NCI-H345 treated with DMSO at 0.1 percent for 48 hours (cell line): ENCODE measurements around the gene PTX4.

Source experiments
- DNase-seq: peaks from one replicate; lab custom pipeline; 2025; ENCODE audit not compliant: unreplicated experiment; lab: John Stamatoyannopoulos, UW

Gene PTX4, protein sequence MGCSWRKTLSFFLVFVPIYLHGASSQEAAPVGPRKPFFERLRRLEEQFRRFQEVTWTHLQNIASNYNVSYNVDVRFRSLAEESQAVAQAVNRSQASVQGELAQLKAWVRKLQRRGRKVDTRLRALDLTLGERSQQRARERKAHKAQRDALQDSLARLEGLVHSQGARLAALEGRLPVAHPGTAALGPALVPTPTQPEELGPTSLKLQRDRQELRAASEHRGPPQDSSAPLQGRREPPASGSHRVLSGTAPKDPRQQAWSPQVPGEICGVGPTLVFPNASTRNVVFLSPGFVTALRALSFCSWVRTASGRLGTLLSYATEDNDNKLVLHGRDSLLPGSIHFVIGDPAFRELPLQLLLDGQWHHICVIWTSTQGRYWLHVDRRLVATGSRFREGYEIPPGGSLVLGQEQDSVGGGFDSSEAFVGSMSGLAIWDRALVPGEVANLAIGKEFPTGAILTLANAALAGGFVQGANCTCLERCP

DNA sequence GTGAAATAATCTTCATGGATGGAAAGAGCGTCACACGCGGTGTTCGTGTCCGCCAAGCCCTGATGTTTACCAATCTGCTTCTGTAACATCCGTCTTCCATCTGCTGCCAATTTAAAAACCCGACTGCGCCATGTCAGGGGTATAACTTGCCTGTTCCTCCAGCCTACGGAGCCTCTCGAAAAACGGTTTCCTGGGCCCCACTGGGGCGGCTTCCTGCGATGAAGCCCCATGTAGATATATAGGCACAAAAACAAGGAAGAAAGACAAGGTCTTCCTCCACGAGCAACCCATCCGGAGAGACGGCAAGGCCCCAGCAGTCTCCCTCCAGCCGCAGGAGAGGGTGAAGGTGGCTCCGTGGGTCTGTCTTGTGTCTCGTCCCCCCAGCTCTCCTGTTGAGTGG, at the start of gene PTX4:
TSS of gene PTX4 (minus strand) at position 326 of the 400 bp plus-strand sequence. CDS start at position 291, 35 bp downstream.
- no peak for DNase-seq

DNA sequence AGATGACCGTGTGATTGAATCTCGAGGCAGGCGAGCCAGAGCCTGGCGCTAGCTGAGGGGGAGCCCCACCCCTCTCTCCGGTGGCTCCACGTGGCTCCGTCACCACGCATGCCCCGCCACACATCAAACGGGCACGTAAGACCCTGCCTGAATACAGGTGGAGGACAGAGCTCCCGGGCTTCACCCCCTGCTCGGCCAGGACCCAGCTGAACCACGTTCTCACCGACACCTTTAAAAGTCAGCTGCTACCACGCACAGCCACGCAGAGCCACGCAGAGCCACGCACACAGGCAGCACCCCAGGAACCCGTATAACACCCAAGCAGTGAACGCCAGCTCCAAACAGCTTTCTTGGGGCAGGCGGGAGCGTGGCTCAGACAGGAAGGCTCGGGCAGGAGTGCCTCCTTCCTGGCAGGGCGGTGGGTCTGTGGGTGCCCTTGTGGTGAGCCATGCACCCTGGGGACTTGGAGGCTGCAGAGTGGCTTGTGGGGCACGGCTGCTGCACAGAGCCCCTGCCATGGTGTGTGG, 49.1 kb upstream of the PTX4 start:
- no peak for DNase-seq

DNA sequence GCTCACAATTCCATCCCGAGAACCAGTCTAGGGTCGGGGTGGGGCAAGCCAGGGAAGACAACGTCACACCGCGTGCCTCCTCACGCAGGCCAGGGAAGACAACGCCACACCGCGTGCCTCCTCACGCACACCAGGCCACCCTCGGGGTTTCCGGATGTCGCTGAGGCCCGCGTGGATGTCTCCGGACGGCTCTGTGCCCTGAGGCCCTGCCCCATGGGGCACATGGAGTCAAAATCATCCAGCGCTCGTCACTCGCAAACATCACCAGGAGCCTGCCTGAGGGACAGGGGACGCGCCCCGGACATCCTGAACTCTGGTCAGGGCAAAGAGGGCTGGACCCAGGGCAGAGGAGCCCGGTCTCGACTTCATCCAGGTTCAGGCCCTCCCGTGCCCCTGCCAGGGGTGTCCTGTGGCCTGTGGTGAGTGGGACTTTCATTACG, 48.4 kb upstream of the PTX4 start:
- no peak for DNase-seq

DNA sequence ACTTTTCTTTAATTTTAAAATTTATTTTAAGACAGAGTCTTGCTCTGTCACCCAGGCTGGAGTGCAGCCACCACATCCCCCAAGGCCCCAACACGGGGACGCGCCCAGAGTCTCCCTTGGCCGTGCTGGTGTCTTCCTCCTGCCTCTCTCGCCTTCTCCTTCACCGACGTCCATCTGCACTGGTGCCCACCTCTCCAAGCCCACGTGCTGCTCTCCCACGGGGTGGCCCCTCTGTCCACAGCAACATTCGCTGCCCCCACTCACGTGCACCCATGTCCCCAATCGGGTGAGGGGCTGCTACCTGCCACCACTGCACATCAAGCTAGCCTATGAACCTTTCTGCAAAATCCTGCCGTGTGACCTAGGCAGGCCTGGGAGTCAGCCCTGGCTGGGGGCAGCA, 47.9 kb upstream of the PTX4 start:
- no peak for DNase-seq

DNA sequence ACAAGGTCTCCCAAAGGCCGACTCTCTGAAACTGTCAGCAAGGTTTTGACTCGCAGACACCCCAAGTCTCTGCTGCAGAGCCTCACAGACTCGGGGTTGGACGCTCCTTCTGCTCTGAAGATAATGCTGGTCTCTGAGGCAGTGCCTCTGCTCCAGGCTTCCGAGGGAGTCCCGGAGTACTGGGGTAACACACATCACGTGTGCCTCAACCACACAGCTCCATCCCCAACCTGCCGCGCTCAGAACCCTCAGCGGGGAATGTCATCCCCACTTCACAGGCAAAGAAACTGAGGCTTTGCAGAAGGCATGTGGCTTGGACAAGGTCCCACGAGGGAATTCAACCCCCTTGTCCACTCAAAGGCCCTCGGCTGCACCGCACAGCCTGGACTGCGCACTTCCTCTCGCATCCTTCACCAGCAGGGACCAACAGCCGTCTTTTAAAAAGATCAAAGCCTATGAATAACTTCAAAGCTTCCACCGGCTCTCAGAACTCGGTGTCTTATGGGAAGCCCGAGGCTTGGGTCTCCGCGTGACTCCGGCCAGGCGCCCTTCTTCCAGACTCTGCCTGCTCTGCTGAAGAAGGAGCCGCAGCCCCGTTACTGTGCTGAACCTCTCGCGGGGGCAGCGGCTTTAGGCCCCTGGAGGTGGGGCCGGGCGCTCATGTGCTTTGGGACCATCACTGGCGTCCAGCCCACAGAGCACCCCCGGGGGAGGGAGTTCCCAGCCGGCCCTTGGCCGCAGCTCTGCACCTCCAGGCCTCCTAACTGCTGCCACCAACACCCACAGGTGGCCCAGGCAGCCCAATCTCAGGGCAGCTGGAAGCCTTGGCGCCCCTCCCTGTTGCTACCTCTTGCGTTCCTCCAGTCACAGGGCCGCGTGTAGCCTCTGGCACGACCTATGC, 46.9 kb upstream of the PTX4 start:
- DNase-seq: no peak

DNA sequence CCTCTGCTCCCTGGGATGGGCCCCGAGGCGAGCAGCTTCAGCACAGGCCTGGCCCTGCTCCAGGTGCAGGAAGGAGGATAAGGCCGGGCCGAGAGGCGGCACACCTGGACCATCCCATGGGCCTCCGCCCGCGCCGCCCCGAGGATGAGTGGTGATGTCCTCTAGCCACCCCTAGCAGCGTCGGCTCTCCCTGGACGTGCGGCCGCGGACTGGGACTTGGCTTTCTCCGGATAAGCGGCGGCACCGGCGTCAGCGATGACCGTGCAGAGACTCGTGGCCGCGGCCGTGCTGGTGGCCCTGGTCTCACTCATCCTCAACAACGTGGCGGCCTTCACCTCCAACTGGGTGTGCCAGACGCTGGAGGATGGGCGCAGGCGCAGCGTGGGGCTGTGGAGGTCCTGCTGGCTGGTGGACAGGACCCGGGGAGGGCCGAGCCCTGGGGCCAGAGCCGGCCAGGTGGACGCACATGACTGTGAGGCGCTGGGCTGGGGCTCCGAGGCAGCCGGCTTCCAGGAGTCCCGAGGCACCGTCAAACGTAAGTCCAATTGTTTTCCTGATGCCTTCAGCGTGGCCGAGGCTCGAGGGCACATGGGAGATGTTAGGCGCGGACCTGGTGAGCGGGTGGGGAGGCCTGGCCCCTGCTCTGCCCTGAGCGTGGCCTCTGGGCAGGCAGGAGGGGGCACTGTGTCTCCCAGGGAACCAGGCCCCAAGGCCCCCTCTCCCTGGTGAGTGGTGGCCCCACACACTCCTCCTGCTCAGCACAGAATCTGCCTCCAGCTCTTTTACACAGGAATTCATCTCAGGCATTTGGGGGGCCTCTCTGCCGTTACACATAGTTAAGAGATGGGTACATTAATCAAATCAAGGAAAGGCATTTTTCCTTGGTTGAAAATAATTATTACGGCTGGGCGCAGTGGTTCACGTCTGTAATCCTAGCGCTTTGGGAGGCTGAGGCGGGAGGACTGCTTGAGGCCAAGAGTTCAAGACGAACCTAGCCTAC, 45.6 kb upstream of the PTX4 start:
- no peak for DNase-seq

DNA sequence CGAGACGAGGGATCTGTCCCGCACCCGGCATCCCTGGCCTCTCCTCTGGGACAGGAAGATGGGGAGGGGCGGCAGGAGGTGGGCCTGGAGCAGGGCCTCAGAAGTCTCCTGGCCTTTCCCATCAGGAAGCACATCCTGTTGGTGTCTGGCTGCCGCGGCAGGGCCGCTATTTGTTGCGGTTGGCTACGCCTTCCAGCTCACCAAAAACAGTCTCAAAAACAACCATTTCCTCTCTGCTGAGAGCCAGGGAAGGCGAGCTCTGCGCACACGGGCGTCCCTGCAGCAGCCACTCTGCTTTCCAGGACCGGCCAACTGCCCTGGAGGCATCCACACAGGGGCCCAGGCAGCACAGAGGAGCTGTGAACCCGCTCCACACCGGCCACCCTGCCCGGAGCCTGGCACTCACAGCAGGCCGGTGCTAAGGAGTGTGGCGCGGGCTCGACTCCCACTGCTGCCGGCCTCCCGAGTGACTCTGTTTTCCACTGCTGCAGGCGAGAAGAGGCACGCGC, 44.8 kb upstream of the PTX4 start, which contains the start of gene TMEM204:
TSS of gene TMEM204 (plus strand) at position 224 of the 509 bp plus-strand sequence. CDS start 610 bp downstream, outside the sequence.
- DNase-seq: no peak

DNA sequence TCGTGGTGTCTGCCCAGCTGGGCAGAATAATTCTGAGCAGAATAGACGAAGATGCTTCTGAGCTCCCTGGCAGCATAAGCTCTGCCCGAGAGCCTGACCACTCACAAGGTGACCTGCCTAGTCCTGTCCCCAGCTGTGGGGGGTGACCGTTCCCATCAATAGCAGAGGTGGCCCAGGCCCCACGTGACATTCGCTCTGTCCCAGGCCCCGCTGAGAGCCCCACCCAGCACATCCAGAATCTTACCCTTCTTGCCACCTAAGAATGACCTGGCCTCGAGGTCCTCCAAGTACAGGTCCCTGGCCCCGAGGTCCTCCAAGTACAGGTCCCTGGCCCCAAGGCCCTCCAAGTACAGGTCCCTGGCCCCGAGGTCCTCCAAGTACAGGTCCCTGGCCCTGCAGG, 44.0 kb upstream of the PTX4 start:
- DNase-seq: no peak

DNA sequence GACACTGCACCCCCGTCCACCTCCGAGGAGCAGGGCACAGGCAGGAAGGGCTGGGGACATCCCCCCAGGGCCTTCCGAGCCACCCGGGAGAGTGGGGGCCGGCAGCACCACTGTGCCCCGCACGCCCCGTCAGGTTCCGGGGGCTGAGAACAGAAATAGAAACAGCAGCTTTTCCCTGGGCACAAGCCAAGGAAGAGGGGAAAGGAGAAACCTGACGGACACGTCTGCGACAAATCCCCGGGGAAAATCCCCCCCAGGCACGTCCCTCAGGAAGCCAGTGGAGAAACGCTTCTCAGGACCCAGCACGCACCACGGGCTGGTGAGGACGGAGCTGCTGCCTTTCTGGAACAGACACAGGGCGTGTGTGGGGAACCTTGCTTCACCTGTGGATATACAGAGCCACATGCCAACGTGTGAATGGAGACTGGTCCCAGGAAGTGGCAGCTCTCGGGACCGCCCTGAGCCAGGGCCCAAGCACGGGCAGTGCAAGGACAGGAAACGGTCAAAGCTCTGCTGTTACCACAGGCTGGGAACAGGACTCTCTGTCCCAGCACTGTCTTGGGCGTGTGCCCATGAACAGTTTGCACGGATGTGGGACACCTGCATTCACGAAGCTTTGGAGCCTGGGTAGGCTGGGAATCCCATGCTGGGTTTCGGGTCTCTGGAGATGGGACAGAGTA, 43.5 kb upstream of the PTX4 start:
- DNase-seq: no peak

DNA sequence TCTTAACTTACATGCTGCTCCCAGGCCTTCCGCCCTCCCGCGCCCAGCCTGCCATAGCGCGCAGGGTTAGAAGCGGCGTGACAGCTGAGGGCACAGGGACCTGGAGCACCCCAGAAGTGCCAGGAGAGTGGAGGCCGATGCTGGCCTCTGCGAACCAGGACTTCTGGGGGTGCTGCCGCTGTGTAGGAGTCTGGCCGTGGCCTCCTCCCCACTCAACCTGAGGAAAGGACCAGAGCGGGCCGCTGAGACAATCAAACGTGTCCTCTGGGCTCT, 42.8 kb upstream of the PTX4 start:
- DNase-seq: no peak

DNA sequence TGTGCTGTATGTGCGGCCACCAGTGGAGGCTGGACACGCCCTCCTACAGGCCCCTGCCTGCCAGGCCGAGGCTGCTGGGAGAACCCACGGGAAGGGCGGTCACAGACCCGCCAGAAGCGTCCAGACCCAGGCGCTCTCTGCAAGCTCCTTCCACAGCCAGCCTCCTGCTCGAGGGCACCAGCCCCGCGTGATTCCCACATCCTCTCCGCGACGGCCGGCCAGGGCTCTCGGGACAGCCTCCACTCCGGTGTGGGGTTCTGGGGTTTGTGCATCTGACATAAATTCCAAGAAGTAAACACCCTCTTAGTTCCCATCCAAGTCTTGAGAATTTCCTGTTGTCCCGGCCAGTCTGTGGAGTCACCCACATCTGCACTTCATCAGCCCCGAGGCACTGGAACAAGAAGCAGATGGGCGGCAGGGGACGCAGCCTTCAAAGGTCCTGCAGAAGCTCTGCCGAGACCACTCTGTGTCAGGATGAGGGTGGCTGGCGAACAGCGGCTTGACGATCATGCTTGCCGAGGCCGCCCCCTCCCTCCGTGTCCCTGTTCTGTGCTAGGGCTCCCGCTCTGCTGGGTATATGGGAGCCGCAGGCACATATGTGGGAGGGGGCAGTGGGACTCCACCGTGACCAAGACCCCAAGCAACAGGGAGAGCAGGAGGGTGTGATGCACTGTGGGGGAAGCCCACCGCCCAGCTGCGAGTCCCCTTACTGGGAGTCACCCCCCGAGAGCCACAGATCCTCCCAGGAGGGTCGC, 42.3 kb upstream of the PTX4 start:
- no peak for DNase-seq

DNA sequence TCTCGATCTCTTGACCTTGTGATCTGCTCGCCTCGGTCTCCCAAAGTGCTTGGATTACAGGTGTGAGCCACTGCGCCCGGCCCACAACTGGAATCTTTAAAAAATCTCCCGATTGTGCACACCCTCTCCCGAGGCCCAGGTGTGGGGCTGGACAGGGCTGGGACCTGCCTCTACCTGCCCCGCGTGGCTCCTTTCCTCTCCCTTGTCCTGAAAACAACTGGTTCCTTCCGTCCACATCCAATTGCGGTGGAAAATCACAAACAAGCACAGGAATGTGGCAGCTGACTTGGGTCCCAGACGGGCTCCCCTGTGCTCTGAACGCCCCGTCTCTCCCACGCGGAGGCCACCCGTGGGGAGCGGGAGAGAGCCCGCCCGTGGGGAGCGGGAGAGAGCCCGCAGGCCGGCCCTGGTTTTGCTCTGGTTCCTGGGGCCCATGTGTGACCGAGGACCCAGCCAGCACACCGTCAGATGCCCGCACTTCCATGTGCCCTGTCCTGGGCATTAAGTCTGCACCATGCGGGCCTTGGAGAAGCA, 41.7 kb upstream of the PTX4 start:
- no peak for DNase-seq

DNA sequence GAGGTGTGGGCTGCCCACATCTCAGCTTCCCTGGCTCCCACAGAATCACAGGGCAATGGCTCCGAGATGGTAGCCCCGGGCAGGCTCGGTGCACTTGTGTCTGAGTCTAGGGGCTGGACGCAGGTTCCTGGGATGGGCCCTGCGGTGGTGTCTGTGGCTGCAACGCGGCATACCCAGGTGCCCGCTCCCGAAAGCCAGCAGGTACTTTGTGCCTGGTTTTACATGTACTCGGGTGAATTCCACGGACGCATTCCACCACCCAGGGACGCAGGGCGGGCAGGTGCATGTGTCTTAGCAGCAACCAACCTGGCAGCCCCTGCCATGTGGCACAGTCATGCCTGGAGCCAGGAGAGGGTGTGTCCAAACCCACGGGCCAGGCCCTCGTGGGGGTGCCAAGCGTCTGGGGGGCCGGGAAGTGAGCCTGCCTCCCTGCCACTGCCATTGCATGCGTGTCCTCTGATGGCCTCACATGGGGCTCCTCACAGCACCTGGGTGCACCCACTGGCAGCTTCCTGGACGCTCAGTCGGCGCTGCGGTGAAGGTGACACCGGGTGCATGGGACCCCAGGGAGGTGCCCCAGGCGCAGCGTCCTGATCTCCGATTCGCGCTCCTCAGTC, 40.3 kb upstream of the PTX4 start:
- DNase-seq: no peak

DNA sequence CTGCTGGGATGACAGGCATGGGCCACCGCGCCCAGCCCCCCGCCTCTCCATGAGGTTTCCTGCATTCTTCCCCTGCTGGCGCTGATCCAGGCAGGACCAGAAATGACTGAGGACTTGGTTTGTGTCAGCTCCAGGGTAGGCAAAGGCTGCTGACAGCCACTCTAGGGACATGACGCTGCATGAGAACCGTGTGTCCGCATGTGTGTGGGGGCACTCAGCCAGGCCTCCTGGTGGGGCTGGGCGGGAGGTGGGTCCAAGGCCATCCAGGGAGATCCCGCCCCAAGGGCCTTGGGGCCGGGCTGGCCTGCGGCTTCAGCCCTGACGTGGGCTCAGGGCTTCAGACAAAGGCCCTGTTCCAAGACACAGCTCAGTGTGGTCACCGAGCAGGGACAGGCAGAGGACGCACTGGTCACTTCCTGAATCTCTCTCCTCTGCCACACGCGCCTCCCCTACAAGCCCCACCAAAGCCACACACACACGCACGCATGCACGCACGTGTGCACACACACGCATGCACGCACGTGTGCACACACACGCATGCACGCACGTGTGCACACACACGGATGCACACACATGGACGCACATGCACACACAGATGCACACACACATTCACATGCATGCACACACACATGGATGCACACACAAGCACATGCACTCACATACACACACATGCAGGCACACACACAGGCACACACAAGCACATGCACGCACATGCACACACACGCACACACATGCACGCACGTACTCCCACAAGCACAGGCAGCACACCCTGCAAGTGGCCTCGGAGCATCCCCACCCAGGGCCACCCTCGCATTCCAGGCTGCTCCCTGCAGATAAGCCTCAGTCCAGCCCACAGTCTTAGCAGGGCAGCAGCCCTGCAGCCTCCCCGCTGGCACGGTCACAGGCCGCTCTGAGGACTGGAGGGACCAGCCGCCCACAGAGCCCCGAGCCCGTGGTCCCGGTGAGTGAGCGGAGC, 39.4 kb upstream of the PTX4 start:
- no peak for DNase-seq

DNA sequence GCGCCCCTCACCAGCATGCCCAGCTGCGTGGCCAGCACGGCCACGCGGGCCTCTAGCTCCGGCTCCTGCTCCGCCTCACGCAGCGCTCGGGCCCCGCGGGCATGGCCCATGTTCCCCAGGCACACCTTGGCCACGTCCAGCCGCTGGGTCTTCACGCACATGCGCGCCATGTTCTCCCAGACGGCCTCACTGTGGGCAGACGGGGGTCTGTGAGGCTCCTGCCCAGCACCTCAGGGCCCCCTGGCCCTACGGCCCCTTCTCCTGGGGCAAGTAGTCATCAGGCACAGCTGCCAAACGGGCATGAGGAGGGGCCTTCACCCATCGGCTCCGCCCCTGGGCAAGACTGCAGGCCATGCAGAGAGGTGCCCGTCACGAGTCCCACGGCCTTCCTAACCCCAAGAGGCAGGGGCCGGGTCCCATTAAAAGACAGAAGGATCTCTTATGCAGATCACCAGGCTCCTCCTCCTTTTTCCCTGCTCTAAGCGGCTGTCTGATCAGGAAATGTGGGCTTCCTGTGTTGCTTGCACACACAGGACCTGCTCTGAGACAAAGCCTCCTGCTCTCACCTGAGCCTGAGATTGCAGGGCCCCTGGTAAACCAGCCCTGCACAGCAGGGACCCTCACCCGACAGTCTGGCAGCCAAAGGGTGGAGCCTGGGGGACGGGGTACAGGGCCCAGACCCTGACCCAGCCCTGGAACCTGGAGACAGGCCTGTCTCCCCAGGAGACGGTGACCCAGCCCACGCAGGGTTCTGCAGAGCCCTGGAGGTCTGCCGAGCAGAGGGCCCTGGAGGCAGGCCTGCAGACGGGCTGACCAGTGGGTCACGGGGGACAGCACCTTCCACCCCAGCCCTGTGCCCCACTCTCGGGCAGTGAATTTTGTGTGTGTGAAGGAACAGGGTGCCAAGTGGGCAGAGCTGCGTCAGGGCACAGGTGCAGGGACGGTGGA, 38.1 kb upstream of the PTX4 start:
- DNase-seq: no peak
